NCI-H524 (cell line): Measurements from ENCODE around the gene MSANTD2.

Experiments
- DNase-seq, 2 experiments: peaks; one replicate each; lab custom pipeline; 2025; lab: John Stamatoyannopoulos, UW

MSANTD2 gene

GRCh38 chr11:124821995-124822730 lies 22.0 kb upstream of the MSANTD2 start:
- DNase-seq = no peak

GRCh38 chr11:124817036-124817435 lies 16.8 kb upstream of the MSANTD2 start:
- no peak for DNase-seq

- no peak for DNase-seq
These were observed 14.5 kb upstream of the MSANTD2 start for GRCh38 chr11:124814739-124815138.

- peak in 1 of 2 experiments; percentile 21 for DNase-seq
These were observed 12.7 kb upstream of the MSANTD2 start for GRCh38 chr11:124812876-124813275.

GRCh38 chr11:124811399-124812125 lies 11.4 kb upstream of the MSANTD2 start:
- DNase-seq = no peak

GRCh38 chr11:124807660-124808270 lies 7.6 kb upstream of the MSANTD2 start:
- DNase-seq = peak; percentile 71 to 79

- DNase-seq = no peak
These were observed 7.0 kb upstream of the MSANTD2 start for GRCh38 chr11:124807201-124807600.

GRCh38 chr11:124804884-124805283 lies 4.7 kb upstream of the MSANTD2 start:
- DNase-seq = no peak

GRCh38 chr11:124801636-124802312 lies 1.6 kb upstream of the MSANTD2 start:
- no peak for DNase-seq

GRCh38 chr11:124801014-124801413 lies 808 bp upstream of the MSANTD2 start:
- DNase-seq = peak in 1 of 2 experiments; percentile 5

GRCh38 chr11:124799348-124800225 lies 619 bp downstream of the MSANTD2 start:
- peak in 1 of 2 experiments; percentile 3 for DNase-seq

- peak in 1 of 2 experiments; percentile 14 for DNase-seq
These were observed 1.2 kb downstream of the MSANTD2 start for GRCh38 chr11:124798991-124799347.

- no peak for DNase-seq
These were observed 3.9 kb downstream of the MSANTD2 start for GRCh38 chr11:124796312-124796711.

- DNase-seq = peak in 1 of 2 experiments; percentile 39
These were observed 6.5 kb downstream of the MSANTD2 start for GRCh38 chr11:124793466-124794278.

- no peak for DNase-seq
These were observed 8.4 kb downstream of the MSANTD2 start for GRCh38 chr11:124791626-124792341.

- DNase-seq = no peak
These were observed 11.7 kb downstream of the MSANTD2 start for GRCh38 chr11:124788521-124788920.

GRCh38 chr11:124784051-124784450 lies 16.2 kb downstream of the MSANTD2 start:
- no peak for DNase-seq

- no peak for DNase-seq
These were observed 17.2 kb downstream of the MSANTD2 start for GRCh38 chr11:124783002-124783401.

GRCh38 chr11:124779568-124779967 lies 20.6 kb downstream of the MSANTD2 start:
- no peak for DNase-seq

GRCh38 chr11:124778281-124778680 lies 21.9 kb downstream of the MSANTD2 start:
- DNase-seq = peak in 1 of 2 experiments; percentile 9
